ENCODE results near the gene FAM53B.
"Not testable (repeated sequence)": the region's sequence is repeated elsewhere in the genome, so short reads cannot be mapped to it uniquely, and the experiment has no call there.

Gene FAM53B

GRCh38 chr10:124611738-124612137 lies 132.4 kb downstream of the FAM53B start:
- no peak for DNase-seq (ENCODE audit: low spot score)

GRCh38 chr10:124610851-124611250 lies 133.3 kb downstream of the FAM53B start:
- not testable (repeated sequence) for DNase-seq (ENCODE audit: low spot score)

- not testable (repeated sequence) for DNase-seq (ENCODE audit: low spot score)
These were observed 134.0 kb downstream of the FAM53B start for GRCh38 chr10:124610186-124610585.

GRCh38 chr10:124609698-124610097 lies 134.5 kb downstream of the FAM53B start:
- no peak for DNase-seq (ENCODE audit: low spot score)

- no peak for DNase-seq (ENCODE audit: low spot score)
These were observed 136.0 kb downstream of the FAM53B start for GRCh38 chr10:124608093-124608721.

- DNase-seq (ENCODE audit: low spot score) = no peak
These were observed 136.5 kb downstream of the FAM53B start for GRCh38 chr10:124607693-124608092.

- no peak for DNase-seq (ENCODE audit: low spot score)
These were observed 137.4 kb downstream of the FAM53B start for GRCh38 chr10:124606822-124607221.

- DNase-seq (ENCODE audit: low spot score) = peak; percentile 54
These were observed 138.0 kb downstream of the FAM53B start for GRCh38 chr10:124605856-124606812.

- DNase-seq (ENCODE audit: low spot score) = no peak
These were observed 138.7 kb downstream of the FAM53B start for GRCh38 chr10:124605481-124605855.

GRCh38 chr10:124605001-124605370 lies 139.2 kb downstream of the FAM53B start:
- peak; percentile 95 for DNase-seq (ENCODE audit: low spot score)

- DNase-seq (ENCODE audit: low spot score) = peak; percentile 76
These were observed 139.8 kb downstream of the FAM53B start for GRCh38 chr10:124604214-124605000.

- no peak for DNase-seq (ENCODE audit: low spot score)
These were observed 140.6 kb downstream of the FAM53B start for GRCh38 chr10:124603376-124604213.

- no peak for DNase-seq (ENCODE audit: low spot score)
These were observed 141.4 kb downstream of the FAM53B start for GRCh38 chr10:124602646-124603365.

GRCh38 chr10:124602121-124602561 lies 142.0 kb downstream of the FAM53B start:
- DNase-seq (ENCODE audit: low spot score) = no peak

- no peak for DNase-seq (ENCODE audit: low spot score)
These were observed 142.6 kb downstream of the FAM53B start for GRCh38 chr10:124601431-124602120.

- no peak for DNase-seq (ENCODE audit: low spot score)
These were observed 143.2 kb downstream of the FAM53B start for GRCh38 chr10:124601016-124601415.

- no peak for DNase-seq (ENCODE audit: low spot score)
These were observed 143.9 kb downstream of the FAM53B start for GRCh38 chr10:124600051-124600880.

- no peak for DNase-seq (ENCODE audit: low spot score)
These were observed 144.6 kb downstream of the FAM53B start for GRCh38 chr10:124599588-124600050.
